NCI-H2196 treated with DMSO at 0.1 percent for 48 hours (cell line): ENCODE measurements around the gene CTNNA3.

Experiments used
- DNase-seq: peaks from one replicate; lab custom pipeline; 2025; ENCODE audit not compliant: unreplicated experiment; lab: John Stamatoyannopoulos, UW

Gene CTNNA3

GRCh38 chr10:66777665-66778064 lies 918.3 kb downstream of the CTNNA3 start:
- no peak for DNase-seq

GRCh38 chr10:66773472-66773817 lies 922.5 kb downstream of the CTNNA3 start:
- DNase-seq, result no peak

- DNase-seq, result no peak
Measured at GRCh38 chr10:66772548-66773471, 923.2 kb downstream of the CTNNA3 start.

GRCh38 chr10:66767707-66768106 lies 928.3 kb downstream of the CTNNA3 start:
- DNase-seq, result no peak

GRCh38 chr10:66762218-66762729 lies 933.7 kb downstream of the CTNNA3 start:
- no peak for DNase-seq

GRCh38 chr10:66760941-66761340 lies 935.1 kb downstream of the CTNNA3 start:
- DNase-seq, result no peak

GRCh38 chr10:66755474-66755873 lies 940.5 kb downstream of the CTNNA3 start:
- DNase-seq, result no peak

GRCh38 chr10:66752714-66753113 lies 943.3 kb downstream of the CTNNA3 start:
- DNase-seq, result no peak

- no peak for DNase-seq
Measured at GRCh38 chr10:66748217-66748616, 947.8 kb downstream of the CTNNA3 start.

GRCh38 chr10:66747451-66747850 lies 948.5 kb downstream of the CTNNA3 start:
- no peak for DNase-seq

GRCh38 chr10:66746711-66747110 lies 949.3 kb downstream of the CTNNA3 start:
- no peak for DNase-seq

- no peak for DNase-seq
Measured at GRCh38 chr10:66746246-66746645, 949.7 kb downstream of the CTNNA3 start.

- no peak for DNase-seq
Measured at GRCh38 chr10:66744915-66745314, 951.1 kb downstream of the CTNNA3 start.

- no peak for DNase-seq
Measured at GRCh38 chr10:66737241-66737640, 958.8 kb downstream of the CTNNA3 start.

- no peak for DNase-seq
Measured at GRCh38 chr10:66723608-66724400, 972.2 kb downstream of the CTNNA3 start.

- no peak for DNase-seq
Measured at GRCh38 chr10:66719483-66719882, 976.5 kb downstream of the CTNNA3 start.

GRCh38 chr10:66717231-66717981 lies 978.6 kb downstream of the CTNNA3 start:
- DNase-seq, result no peak

- no peak for DNase-seq
Measured at GRCh38 chr10:66714741-66715140, 981.3 kb downstream of the CTNNA3 start.

GRCh38 chr10:66713387-66713786 lies 982.6 kb downstream of the CTNNA3 start:
- DNase-seq, result no peak

GRCh38 chr10:66698069-66698468 lies 997.9 kb downstream of the CTNNA3 start:
- DNase-seq, result no peak

GRCh38 chr10:66695046-66695445 lies 1000.9 kb downstream of the CTNNA3 start:
- DNase-seq, result no peak
